GM12878 (cell line): ENCODE results near the gene IDS. TPM values are rescaled to one million over a fixed set of nuclear protein-coding genes. Genes with fewer than 3 reads are reported as not detected.

ENCODE experiments used
- ATAC-seq: fragments of 200-7000 bp; cut with Tn5 transposase; 3 replicates; pipeline ENCODE4 v1.9.1; 2020; ENCODE audit warnings: mild to moderate bottlenecking, moderate library complexity
- BruUV-seq: library from RNA; stranded (reverse); fragments of 400-500 nt; replicated peaks from 2 replicates; lab custom pipeline; 2021; lab: Mats Ljungman, UMichigan
- CTCF ChIA-PET: fragments of 300-600 bp; sonication (Branson Sonifier 250); formaldehyde crosslinking; extraction: SDS; loops from one replicate; lab custom pipeline; 2021; ENCODE audit warnings: inconsistent platforms; lab: Yijun Ruan, JAX
- POLR2A ChIA-PET: fragments of 350-600 bp; formaldehyde crosslinking; extraction: SDS; loops from one replicate; lab custom pipeline; 2021; ENCODE audit warnings: inconsistent platforms; lab: Charles Lee
- RAD21 ChIA-PET: fragments of 300-600 bp; sonication (Branson Sonifier 250); formaldehyde crosslinking; loops from one replicate; lab custom pipeline; 2023; ENCODE audit warnings: antibody characterized with exemption; ENCODE audit not compliant: unreplicated experiment; lab: Charles Lee
- SMC1A ChIA-PET: fragments of 300-600 bp; sonication (Branson Sonifier 250); formaldehyde crosslinking; loops from one replicate; lab custom pipeline; 2023; ENCODE audit not compliant: unreplicated experiment, uncharacterized antibody; lab: Charles Lee
- DNase-seq: peaks from one replicate; pipeline ENCODE4 v3.0.0-alpha.2; 2011; ENCODE audit warnings: low read depth, low spot score
- FAIRE-seq: peaks from 3 replicates; lab custom pipeline; 2011; peaks lifted over from hg19 to GRCh38; lab: Jason Lieb, UNC
- H2AFZ ChIP-seq: 2 replicates; pipeline ENCODE4 v1.6.0; 2011; ENCODE audit warnings: low read depth, low read length, control low read depth; ENCODE audit not compliant: control insufficient read depth
- H3K27ac ChIP-seq: 2 replicates; pipeline ENCODE4 v1.5.1; 2011; ENCODE audit warnings: control low read depth; ENCODE audit not compliant: control insufficient read depth, insufficient read depth
- H3K27me3 ChIP-seq, 2 experiments: replicated peaks in 1 of 2; 2 replicates each; pipeline versions ENCODE4 v1.6.0 to v1.6.1; 2011; ENCODE audit warnings: low read length in 1 of 2; ENCODE audit not compliant: control insufficient read depth in 2 of 2, insufficient read depth in 2 of 2
- H3K36me3 ChIP-seq, 2 experiments: 2 replicates each; pipeline ENCODE4 v1.5.1; 2011; ENCODE audit warnings: low read length in 1 of 2; ENCODE audit not compliant: control insufficient read depth in 2 of 2, insufficient read depth in 2 of 2
- H3K4me1 ChIP-seq: 2 replicates; pipeline ENCODE4 v1.6.1; 2011; ENCODE audit warnings: mild to moderate bottlenecking, low read length, moderate library complexity, mixed read lengths; ENCODE audit not compliant: control insufficient read depth, insufficient read depth
- H3K4me2 ChIP-seq: 2 replicates; pipeline ENCODE4 v1.6.0; 2011; ENCODE audit warnings: control low read depth; ENCODE audit not compliant: control insufficient read depth, insufficient read depth
- H3K4me3 ChIP-seq: fragments of 200-600 bp; sonication (generic); 2 replicates; pipeline ENCODE4 v1.5.1; 2016
- H3K79me2 ChIP-seq: 2 replicates; pipeline ENCODE4 v1.6.0; 2011; ENCODE audit warnings: low read length; ENCODE audit not compliant: control insufficient read depth, insufficient read depth
- H3K9ac ChIP-seq: 2 replicates; pipeline ENCODE4 v1.8.0; 2011; ENCODE audit warnings: low read length, control low read depth, mixed read lengths; ENCODE audit not compliant: control insufficient read depth, insufficient read depth
- H3K9me3 ChIP-seq: replicated peaks from 3 replicates; pipeline ENCODE4 v1.5.1; 2011; ENCODE audit warnings: mild to moderate bottlenecking, low read length; ENCODE audit not compliant: control insufficient read depth, insufficient read depth
- H4K20me1 ChIP-seq: 2 replicates; pipeline ENCODE4 v1.6.0; 2011; ENCODE audit not compliant: control insufficient read depth, insufficient read depth
- ASH2L ChIP-seq: fragments of 300-600, 200-600 bp; sonication (generic); IDR thresholded peaks from 2 replicates; pipeline ENCODE4 v1.6.1; 2017; ENCODE audit warnings: low read depth, mild to moderate bottlenecking, borderline replicate concordance
- E2F8 ChIP-seq: fragments of 450-650 bp; IDR thresholded peaks from 2 replicates; pipeline ENCODE4 v1.6.1; 2018; ENCODE audit warnings: mild to moderate bottlenecking, low read depth, moderate library complexity; ENCODE audit not compliant: partially characterized antibody
- ZBTB40 ChIP-seq: fragments of 450-650 bp; IDR thresholded peaks from 2 replicates; pipeline ENCODE4 v1.6.1; 2016; ENCODE audit warnings: mild to moderate bottlenecking, moderate library complexity, borderline replicate concordance
- WGBS: methylation state at CpG from one replicate; pipeline ENCODE4 v1.1.6; 2016; ENCODE audit warnings: low lambda C conversion rate; ENCODE audit not compliant: insufficient replicate concordance, insufficient coverage; ENCODE audit errors: missing lambda C conversion rate; 5-methylcytosine and 5-hydroxymethylcytosine counted together
- in situ Hi-C: fragments of 300-500 bp; cut with MboI; formaldehyde crosslinking; loops from 9 replicates; pipeline ENCODE4 v1.14.3; 2018; ENCODE audit warnings: mixed read lengths
- intact Hi-C: fragments of 100-400 bp; cut with micrococcal nuclease; formaldehyde crosslinking; loops from one replicate; pipeline ENCODE4 v1.14.2; 2022; ENCODE audit not compliant: unreplicated experiment
- polyA plus RNA-seq, 11 experiments: library from polyadenylated mRNA; depleted of rRNA in 4 of 11; unstranded in 6 of 11; stranded (reverse) in 5 of 11; fragments of >200 nt; fragmentation: Nextera tagmentation in 4 of 11; fragmentation: Illumina TruSeq in 1 of 11; extraction: Ambion mirVana in 4 of 11; extraction: Trizol in 1 of 11; gene quantifications; 1 replicate in 1 of 11; 2 replicates in 10 of 11; pipeline versions ENCODE4 v1.2.1 to v1.2.3, GENCODE V29; 2011 to 2016; ENCODE audit warnings: inconsistent platforms in 2 of 11, missing spikeins in 2 of 11, low read depth in 1 of 11
- total RNA-seq, 4 experiments: library from RNA; depleted of rRNA in 3 of 4; stranded (reverse); fragments of >200 nt in 3 of 4; fragmentation: Illumina TruSeq in 1 of 4; extraction: Trizol in 1 of 4; gene quantifications; 2 replicates each; pipeline versions ENCODE4 v1.2.1 to v1.2.3, GENCODE V29; 2013 to 2021

IDS gene
- total and polyA plus RNA-seq, 10 of the 15 experiments (the other 5 are each of a cell fraction or from before 2014, with no cell fraction given): 6.1 to 79.1 (median 51.7) TPM

GRCh38 chrX:149467461-149467860, 37.6 kb downstream of the IDS start:
- no peaks in the 10 kb centered on the region for H3K79me2 ChIP-seq
- BruUV-seq: no TSS peak
- H3K9ac ChIP-seq: no peak overlapping the region
- ChIA-PET CTCF (interaction anchor here (0.7 to 6.2 kb wide), 3 partner anchors 13 to 1418 kb away, joined by 3 to 59 read pairs (median 3); no protein-coding TSS in a partner anchor), POLR2A (no interaction called here), RAD21 (no interaction called here), SMC1A (interaction anchor here (0.5 to 2.1 kb wide), 3 partner anchors 34 to 1430 kb away, joined by 3 to 6 read pairs (median 3); no protein-coding TSS in a partner anchor)
- H3K27me3 ChIP-seq: no peaks in the 10 kb centered on the region; a peak in 1 of 4 replicates
- 2% methylated on average over 3 of the region's 3 CpGs for WGBS
- DNase-seq: no peak
- H3K4me3 ChIP-seq: no peak overlapping the region
- H3K9me3 ChIP-seq: no peaks in the 10 kb centered on the region
- intact Hi-C loops: no loop called here
- no peak for FAIRE-seq
- H3K4me1 ChIP-seq: no peaks in the 10 kb centered on the region
- H3K36me3 ChIP-seq: no peaks in the 10 kb centered on the region
- TF ChIP-seq E2F8: no peak
- no peak for TF ChIP-seq ASH2L
- TF ChIP-seq ZBTB40: no peak
- in situ Hi-C loops: no loop called here
- no peak overlapping the region for H3K27ac ChIP-seq
- H2AFZ ChIP-seq: no peak overlapping the region
- no peak overlapping the region for H3K4me2 ChIP-seq
- ATAC-seq: no peak
- H4K20me1 ChIP-seq: no peaks in the 10 kb centered on the region
